Loucy (cell line): ENCODE data around the gene SPOP.

Experiments
- H2AFZ ChIP-seq: fragments of 200-600 bp; sonication (generic); 2 replicates; pipeline ENCODE4 v1.6.0; 2016; ENCODE audit warnings: antibody characterized with exemption, mild to moderate bottlenecking, low read length, moderate library complexity
- H3F3A ChIP-seq: fragments of 200-600 bp; 2 replicates; pipeline ENCODE4 v1.6.0; 2016; ENCODE audit warnings: antibody characterized with exemption, low read depth, mild to moderate bottlenecking
- H3K27me3 ChIP-seq: fragments of 200-600 bp; sonication (generic); 2 replicates; pipeline ENCODE4 v1.6.1; 2014; ENCODE audit warnings: low read length, mild to moderate bottlenecking; ENCODE audit not compliant: insufficient read depth, poor library complexity, severe bottlenecking
- H3K36me3 ChIP-seq: fragments of 200-600 bp; sonication (generic); 2 replicates; pipeline ENCODE4 v1.6.1; 2016; ENCODE audit warnings: low read length; ENCODE audit not compliant: insufficient read depth
- H3K4me1 ChIP-seq: fragments of 200-600 bp; sonication (generic); 2 replicates; pipeline ENCODE4 v1.5.1; 2014; ENCODE audit warnings: low read length, mild to moderate bottlenecking; ENCODE audit not compliant: insufficient read depth, poor library complexity, severe bottlenecking
- H3K4me2 ChIP-seq: fragments of 200-600 bp; sonication (generic); 2 replicates; pipeline ENCODE4 v1.6.0; 2014; ENCODE audit warnings: antibody characterized with exemption, low read length, low read depth, mild to moderate bottlenecking; ENCODE audit not compliant: poor library complexity, severe bottlenecking
- H3K4me3 ChIP-seq: fragments of 200-600 bp; sonication (generic); 2 replicates; pipeline ENCODE4 v1.5.1; 2014; ENCODE audit warnings: low read length, mild to moderate bottlenecking, mixed read lengths; ENCODE audit not compliant: poor library complexity, severe bottlenecking
- H3K79me2 ChIP-seq: fragments of 200-600 bp; sonication (generic); 2 replicates; pipeline ENCODE4 v1.6.1; 2014; ENCODE audit warnings: low read length; ENCODE audit not compliant: insufficient read depth
- H3K9ac ChIP-seq: fragments of 200-600 bp; sonication (generic); 2 replicates; pipeline ENCODE4 v1.6.0; 2014; ENCODE audit warnings: mild to moderate bottlenecking, low read depth, low read length, moderate library complexity; ENCODE audit not compliant: poor library complexity, severe bottlenecking
- H3K9me2 ChIP-seq: fragments of 200-600 bp; sonication (generic); replicated peaks from 2 replicates; pipeline ENCODE4 v1.6.1; 2016; ENCODE audit warnings: low read depth, low read length, mixed read lengths
- H3K9me3 ChIP-seq: fragments of 200-600 bp; sonication (generic); 2 replicates; pipeline ENCODE4 v1.6.1; 2014; ENCODE audit warnings: mild to moderate bottlenecking, antibody characterized with exemption, low read length, low read depth; ENCODE audit not compliant: insufficient read depth
- H4K20me1 ChIP-seq: fragments of 200-600 bp; sonication (generic); 2 replicates; pipeline ENCODE4 v1.6.0; 2014; ENCODE audit warnings: antibody characterized with exemption, low read length, mild to moderate bottlenecking; ENCODE audit not compliant: insufficient read depth, poor library complexity, severe bottlenecking
- CTCF ChIP-seq: fragments of 200-600 bp; sonication (generic); conservative IDR thresholded peaks from 2 replicates; pipeline ENCODE4 v1.5.1; 2014; ENCODE audit warnings: mild to moderate bottlenecking, antibody characterized with exemption, low read length
- EZH2phosphoT487 ChIP-seq: fragments of 200-600 bp; IDR thresholded peaks from 2 replicates; pipeline ENCODE4 v1.6.1; 2018; ENCODE audit warnings: antibody characterized with exemption, mild to moderate bottlenecking, moderate library complexity, borderline replicate concordance

SPOP gene

GRCh38 chr17:49583889-49584288 lies 94.0 kb downstream of the SPOP start:
- TF ChIP-seq EZH2phosphoT487, result no peak
- TF ChIP-seq CTCF, result no peak
- H3K4me2 ChIP-seq, result no peak overlapping the region

GRCh38 chr17:49583226-49583625 lies 94.7 kb downstream of the SPOP start:
- Histone ChIP-seq H3K4me2 (no peak overlapping the region), H3K79me2 (no peaks in the 10 kb centered on the region), H3K4me3 (no peak overlapping the region), H3K9me2 (no peaks in the 10 kb centered on the region), H3K36me3 (no peaks in the 10 kb centered on the region), H2AFZ (no peak overlapping the region), H3K9me3 (no peaks in the 10 kb centered on the region), H3K27me3 (no peaks in the 10 kb centered on the region), H3K9ac (no peak overlapping the region), H4K20me1 (no peaks in the 10 kb centered on the region), H3F3A (no peaks in the 10 kb centered on the region), H3K4me1 (no peaks in the 10 kb centered on the region)
- TF ChIP-seq EZH2phosphoT487, result no peak
- no peak for TF ChIP-seq CTCF

More at GRCh38 chr17:49583889-49584288, 94.0 kb downstream of the SPOP start:
- Histone ChIP-seq H3K79me2 (no peaks in the 10 kb centered on the region), H3K9ac (no peak overlapping the region), H2AFZ (no peak overlapping the region), H3K9me3 (no peaks in the 10 kb centered on the region), H3K27me3 (no peaks in the 10 kb centered on the region), H3F3A (no peaks in the 10 kb centered on the region), H3K4me1 (no peaks in the 10 kb centered on the region), H4K20me1 (no peaks in the 10 kb centered on the region), H3K4me3 (no peak overlapping the region), H3K9me2 (no peaks in the 10 kb centered on the region), H3K36me3 (no peaks in the 10 kb centered on the region)

GRCh38 chr17:49582789-49583188 lies 95.1 kb downstream of the SPOP start:
- TF ChIP-seq EZH2phosphoT487, result no peak
- H3K9me3 ChIP-seq, result no peaks in the 10 kb centered on the region
- H3F3A ChIP-seq, result no peaks in the 10 kb centered on the region
- H2AFZ ChIP-seq, result no peak overlapping the region
- H3K9me2 ChIP-seq, result no peaks in the 10 kb centered on the region
- no peak overlapping the region for H3K9ac ChIP-seq
- no peaks in the 10 kb centered on the region for H4K20me1 ChIP-seq
- H3K36me3 ChIP-seq, result no peaks in the 10 kb centered on the region
- H3K4me1 ChIP-seq, result no peaks in the 10 kb centered on the region
- H3K4me3 ChIP-seq, result no peak overlapping the region
- H3K27me3 ChIP-seq, result no peaks in the 10 kb centered on the region
- H3K4me2 ChIP-seq, result no peak overlapping the region
- H3K79me2 ChIP-seq, result no peaks in the 10 kb centered on the region

- Histone ChIP-seq H3K27me3 (no peaks in the 10 kb centered on the region), H4K20me1 (no peaks in the 10 kb centered on the region), H3K9ac (no peak overlapping the region), H3K79me2 (no peaks in the 10 kb centered on the region), H3K9me3 (no peaks in the 10 kb centered on the region), H3F3A (no peaks in the 10 kb centered on the region), H3K9me2 (no peaks in the 10 kb centered on the region), H2AFZ (no peak overlapping the region), H3K4me3 (no peak overlapping the region), H3K36me3 (no peaks in the 10 kb centered on the region), H3K4me1 (no peaks in the 10 kb centered on the region), H3K4me2 (no peak overlapping the region)
- no peak for TF ChIP-seq EZH2phosphoT487
Measured at GRCh38 chr17:49582055-49582722, 95.7 kb downstream of the SPOP start.
